K562 (cell line): Measurements from ENCODE around the gene KIFC3. TPM values are rescaled to one million over a fixed set of nuclear protein-coding genes. Genes with fewer than 3 reads are reported as not detected.
A peak's percentile ranks its signal among the peaks of the same experiment; 100 is the strongest.

Experiments
- ARNT ChIP-seq, 2 experiments: fragments of 450-650 bp; IDR thresholded peaks; 2 replicates each; pipeline ENCODE4 v1.6.1; 2016; ENCODE audit warnings: mild to moderate bottlenecking in 1 of 2
- BCL6 ChIP-seq: fragments of 250-450 bp; sonication (Bioruptor Pico); IDR thresholded peaks from 2 replicates; pipeline ENCODE4 v1.4.0; 2020
- DACH1 ChIP-seq: fragments of 450-650 bp; IDR thresholded peaks from 2 replicates; pipeline ENCODE4 v1.6.1; 2018; ENCODE audit not compliant: partially characterized antibody
- ESRRB ChIP-seq: fragments of 250-450 bp; sonication (Bioruptor Pico); IDR thresholded peaks from 2 replicates; pipeline ENCODE4 v1.5.0; 2020; ENCODE audit warnings: mild to moderate bottlenecking, moderate library complexity, borderline replicate concordance
- HEY1 ChIP-seq: fragments of 250-450 bp; sonication (Bioruptor Pico); IDR thresholded peaks from 2 replicates; pipeline ENCODE4 v1.5.0; 2020; ENCODE audit warnings: mild to moderate bottlenecking, moderate library complexity, borderline replicate concordance
- MEIS2 ChIP-seq: fragments of 450-650 bp; IDR thresholded peaks from 2 replicates; pipeline ENCODE4 v1.6.1; 2014; ENCODE audit warnings: mild to moderate bottlenecking; ENCODE audit not compliant: partially characterized antibody
- MLLT1 ChIP-seq, 2 experiments: fragments of 450-650 bp; IDR thresholded peaks; 2 replicates each; pipeline ENCODE4 v1.6.1; 2016
- TEAD1 ChIP-seq, 2 experiments: fragments of 450-650 bp in 1 of 2; sonication (generic) in 1 of 2; formaldehyde crosslinking; IDR thresholded peaks; 2 replicates each; pipeline versions ENCODE4 v1.4.0 to v1.8.0; 2020 to 2022; ENCODE audit warnings: mild to moderate bottlenecking in 2 of 2, missing genetic modification reagents in 1 of 2
- ZBTB2 ChIP-seq: fragments of 450-650 bp; IDR thresholded peaks from 2 replicates; pipeline ENCODE4 v1.6.1; 2016; ENCODE audit warnings: antibody characterized with exemption
- ZNF282 ChIP-seq: sonication (generic); formaldehyde crosslinking; IDR thresholded peaks from 2 replicates; pipeline ENCODE4 v1.8.1; 2023; ENCODE audit warnings: missing genetic modification reagents
- ZNF780A ChIP-seq: fragments of 250-450 bp; sonication (Bioruptor Pico); IDR thresholded peaks from 2 replicates; pipeline ENCODE4 v1.5.0; 2021; ENCODE audit warnings: mild to moderate bottlenecking
- polyA plus RNA-seq, 8 experiments: library from polyadenylated mRNA; depleted of rRNA in 4 of 8; stranded (reverse) in 5 of 8; unstranded in 3 of 8; fragments of >200 nt; fragmentation: Nextera tagmentation in 2 of 8; fragmentation: Illumina TruSeq in 1 of 8; extraction: Ambion mirVana in 2 of 8; extraction: Trizol in 1 of 8; gene quantifications; 2 replicates each; pipeline versions ENCODE4 v1.2.1 to v1.2.3, GENCODE V29; 2011 to 2014; ENCODE audit warnings: inconsistent platforms in 1 of 8, missing spikeins in 1 of 8
- total RNA-seq, 7 experiments: library from RNA; depleted of rRNA in 6 of 7; stranded (reverse); fragments of >200 nt in 6 of 7; fragmentation: Illumina TruSeq in 2 of 7; extraction: Trizol in 2 of 7; gene quantifications; 2 replicates each; pipeline versions ENCODE4 v1.2.1 to v1.2.3, GENCODE V29; 2011 to 2021; ENCODE audit warnings: low replicate concordance in 1 of 7
- TF ChIP-seq, protein P1 (sequence below): fragments of 250-450 bp; sonication (Bioruptor Pico); IDR thresholded peaks from 2 replicates; pipeline ENCODE4 v1.4.0; 2020; ENCODE audit warnings: mild to moderate bottlenecking, moderate library complexity
- TF ChIP-seq, protein P2 (sequence below): sonication (generic); formaldehyde crosslinking; IDR thresholded peaks from 2 replicates; pipeline ENCODE4 v1.5.0; 2020; ENCODE audit warnings: missing genetic modification reagents

Gene KIFC3
- total and polyA plus RNA-seq, 9 of the 15 experiments (the other 6 are each of a cell fraction or from before 2014, with no cell fraction given) = 0.23 to 105 (median 26.2) TPM

- TF ChIP-seq ZBTB2 = 0 out of 2 replicates have a peak, but pooled peaks have one; percentile 50
- no peak for TF ChIP-seq BCL6 (CRISPR knock-in tag)
- no peak for TF ChIP-seq ZNF282 (CRISPR knock-in tag)
- TF ChIP-seq, protein P1, sequence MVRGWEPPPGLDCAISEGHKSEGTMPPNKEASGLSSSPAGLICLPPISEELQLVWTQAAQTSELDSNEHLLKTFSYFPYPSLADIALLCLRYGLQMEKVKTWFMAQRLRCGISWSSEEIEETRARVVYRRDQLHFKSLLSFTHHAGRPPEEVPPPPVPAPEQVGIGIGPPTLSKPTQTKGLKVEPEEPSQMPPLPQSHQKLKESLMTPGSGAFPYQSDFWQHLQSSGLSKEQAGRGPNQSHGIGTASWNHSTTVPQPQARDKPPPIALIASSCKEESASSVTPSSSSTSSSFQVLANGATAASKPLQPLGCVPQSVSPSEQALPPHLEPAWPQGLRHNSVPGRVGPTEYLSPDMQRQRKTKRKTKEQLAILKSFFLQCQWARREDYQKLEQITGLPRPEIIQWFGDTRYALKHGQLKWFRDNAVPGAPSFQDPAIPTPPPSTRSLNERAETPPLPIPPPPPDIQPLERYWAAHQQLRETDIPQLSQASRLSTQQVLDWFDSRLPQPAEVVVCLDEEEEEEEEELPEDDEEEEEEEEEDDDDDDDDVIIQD (CRISPR knock-in tag) = no peak
- no peak for TF ChIP-seq ESRRB
- no peak for TF ChIP-seq TEAD1 (CRISPR knock-in tag; IDR thresholded peaks at IDR 0.05)
- TF ChIP-seq DACH1 = peak; percentile 50
- TF ChIP-seq ZNF780A (CRISPR knock-in tag) = no peak
- no peak for TF ChIP-seq HEY1 (CRISPR knock-in tag)
- TF ChIP-seq MLLT1 (IDR thresholded peaks at IDR 0.05) = no peak
- TF ChIP-seq MEIS2 = peak; percentile 84
- TF ChIP-seq ARNT (IDR thresholded peaks at IDR 0.05) = no peak
- TF ChIP-seq, protein P2, sequence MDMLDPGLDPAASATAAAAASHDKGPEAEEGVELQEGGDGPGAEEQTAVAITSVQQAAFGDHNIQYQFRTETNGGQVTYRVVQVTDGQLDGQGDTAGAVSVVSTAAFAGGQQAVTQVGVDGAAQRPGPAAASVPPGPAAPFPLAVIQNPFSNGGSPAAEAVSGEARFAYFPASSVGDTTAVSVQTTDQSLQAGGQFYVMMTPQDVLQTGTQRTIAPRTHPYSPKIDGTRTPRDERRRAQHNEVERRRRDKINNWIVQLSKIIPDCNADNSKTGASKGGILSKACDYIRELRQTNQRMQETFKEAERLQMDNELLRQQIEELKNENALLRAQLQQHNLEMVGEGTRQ (CRISPR knock-in tag) = peak; percentile 42; the same call in 1 of the 2 replicates
Observed at GRCh38 chr16:57764341-57765159, 37.7 kb downstream of the KIFC3 start (continued).
